Stimulated activated CD4-positive, alpha-beta T cell treated with anti-CD3 and anti-CD28 coated beads, Interleukin-12 subunit alpha, Interleukin-12 subunit beta, amount 100 ng/mL, for 48 hours (primary cell): Measurements from ENCODE around the gene DNAH2.
"Not testable (repeated sequence)": the region's sequence is repeated elsewhere in the genome, so short reads cannot be mapped to it uniquely, and the experiment has no call there.

ENCODE experiments used
- DNase-seq, 3 donors: peaks; one replicate each; pipeline ENCODE4 v3.0.0-alpha.2; 2020; ENCODE audit warnings: low read depth in 2 of 3, low spot score in 1 of 3

DNAH2 gene

GRCh38 chr17:7775051-7775450, 57.5 kb downstream of the DNAH2 start:
- no peak for DNase-seq

GRCh38 chr17:7777017-7777416, 59.5 kb downstream of the DNAH2 start:
- no peak for DNase-seq

DNA sequence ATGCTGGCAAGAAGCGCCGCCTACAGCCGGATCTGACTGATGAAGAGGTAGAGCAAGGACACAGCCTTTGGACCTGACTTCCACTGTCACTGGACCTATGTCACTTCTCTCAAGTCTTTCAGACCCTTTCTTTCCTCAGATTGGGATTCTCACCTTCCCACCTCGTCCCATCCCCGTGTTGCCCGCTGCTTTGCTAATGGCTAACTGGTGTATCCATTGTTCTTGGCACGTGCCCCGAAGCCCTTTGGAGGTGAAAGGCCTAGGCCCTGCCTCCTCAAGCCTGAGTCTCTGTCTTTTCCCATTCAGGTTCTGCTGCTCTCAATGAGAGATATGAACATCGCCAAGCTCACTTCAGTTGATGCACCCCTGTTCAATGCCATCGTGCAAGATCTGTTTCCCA, 63.2 kb downstream of the DNAH2 start:
- DNase-seq: no peak

DNA sequence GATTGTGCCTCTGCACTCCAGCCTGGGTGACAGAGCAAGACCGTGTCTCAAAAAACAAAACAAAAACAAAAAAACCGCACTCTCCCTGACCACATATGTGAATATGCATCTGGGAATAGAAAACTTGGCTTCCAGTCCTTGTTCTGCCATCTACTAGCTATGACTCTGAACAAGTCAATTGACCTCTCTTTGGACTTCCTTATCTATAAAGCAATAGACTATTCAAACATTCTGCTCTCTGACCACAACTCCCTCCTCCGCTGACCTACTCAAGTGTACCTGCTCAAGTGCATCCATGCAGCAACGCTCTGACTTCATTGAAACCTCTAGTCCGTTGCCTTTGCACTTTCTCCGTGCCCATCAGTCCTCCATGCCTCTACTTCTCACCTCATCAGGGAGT, 63.9 kb downstream of the DNAH2 start:
- no peak for DNase-seq

GRCh38 chr17:7782240-7782639, 64.7 kb downstream of the DNAH2 start:
- DNase-seq: no peak

GRCh38 chr17:7786866-7787265, 69.3 kb downstream of the DNAH2 start:
- DNase-seq: no peak

- no peak for DNase-seq
Observed at GRCh38 chr17:7789131-7789530, 71.6 kb downstream of the DNAH2 start.

- no peak for DNase-seq
Observed at GRCh38 chr17:7790150-7790549, 72.6 kb downstream of the DNAH2 start.

GRCh38 chr17:7792611-7793010, 75.1 kb downstream of the DNAH2 start:
- DNase-seq: no peak

GRCh38 chr17:7794075-7794663, 76.6 kb downstream of the DNAH2 start:
- DNase-seq: no peak

DNA sequence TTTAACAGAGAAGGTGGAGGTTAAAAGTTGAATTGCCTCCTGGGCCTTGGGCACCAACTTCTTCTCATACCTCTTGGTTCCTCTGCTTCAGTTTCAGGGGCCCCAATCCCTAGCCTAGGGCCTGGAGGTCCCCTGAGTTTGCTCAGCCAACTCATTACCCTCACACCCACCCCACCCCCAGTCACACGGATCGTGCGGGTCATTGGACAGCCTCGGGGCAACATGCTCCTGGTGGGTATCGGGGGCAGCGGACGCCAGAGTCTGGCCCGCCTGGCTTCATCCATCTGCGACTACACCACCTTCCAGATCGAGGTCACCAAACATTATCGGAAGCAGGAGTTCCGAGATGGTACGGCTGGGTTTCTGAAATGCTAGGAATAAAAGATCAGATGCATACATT, 80.4 kb downstream of the DNAH2 start:
- no peak for DNase-seq

DNA sequence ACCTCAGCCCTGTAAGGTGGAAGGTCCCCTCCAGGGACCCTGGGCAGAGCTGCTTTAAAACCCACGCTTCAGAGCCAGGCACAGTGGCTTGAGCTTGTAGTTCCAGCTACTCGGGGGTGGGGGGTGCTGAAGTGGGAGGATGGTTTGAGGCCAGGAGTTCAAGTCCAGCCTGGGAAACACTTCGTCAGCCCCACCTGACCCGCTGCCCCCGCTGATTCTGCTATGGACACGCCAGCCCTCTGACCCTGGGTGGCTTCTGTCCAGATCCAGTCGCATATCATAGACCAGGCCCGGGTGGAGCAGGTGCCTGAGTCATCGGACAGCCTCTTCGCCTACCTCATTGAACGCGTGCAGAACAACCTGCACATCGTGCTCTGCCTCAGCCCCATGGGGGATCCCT, 81.3 kb downstream of the DNAH2 start:
- DNase-seq: no peak

GRCh38 chr17:7803981-7804380, 86.4 kb downstream of the DNAH2 start:
- DNase-seq: no peak

GRCh38 chr17:7806587-7806986, 89.0 kb downstream of the DNAH2 start:
- DNase-seq: no peak

- DNase-seq: no peak
Observed at GRCh38 chr17:7807206-7807605, 89.7 kb downstream of the DNAH2 start.

DNA sequence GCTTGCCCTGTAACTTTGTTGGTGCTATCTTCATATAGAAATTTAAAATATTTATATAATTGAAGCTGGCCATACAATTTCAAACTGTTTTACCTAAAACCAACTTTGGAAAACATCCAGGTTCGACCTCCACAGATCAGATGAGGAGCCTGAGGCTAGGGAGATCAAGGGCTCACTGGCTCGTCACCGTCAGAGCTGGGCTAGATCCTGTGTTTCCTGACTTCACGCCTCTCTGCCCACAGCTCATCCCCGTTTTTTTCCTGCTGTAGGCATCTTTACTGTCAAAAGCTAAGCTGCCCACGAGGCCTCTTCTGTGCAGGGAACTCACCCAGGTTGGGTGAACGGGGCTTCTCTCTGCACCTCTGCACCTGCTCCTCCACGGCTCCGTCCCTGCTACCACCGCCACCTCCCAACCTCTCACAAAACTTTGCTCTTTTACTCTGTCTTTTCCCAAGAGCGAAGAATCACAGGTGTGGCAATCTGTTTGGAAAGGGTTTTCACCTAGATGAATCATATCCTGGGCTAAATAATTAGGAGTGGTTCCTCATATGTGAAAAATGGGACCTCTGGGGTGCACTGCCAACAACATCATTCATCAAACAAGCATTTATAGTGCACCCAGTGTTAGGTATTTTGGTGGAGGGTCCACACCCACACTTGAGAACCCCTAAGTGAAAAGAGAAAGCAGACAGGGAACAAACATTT, 91.7 kb downstream of the DNAH2 start:
- no peak for DNase-seq

- DNase-seq: not testable (repeated sequence)
Observed at GRCh38 chr17:7809791-7810343, 92.3 kb downstream of the DNAH2 start.

DNA sequence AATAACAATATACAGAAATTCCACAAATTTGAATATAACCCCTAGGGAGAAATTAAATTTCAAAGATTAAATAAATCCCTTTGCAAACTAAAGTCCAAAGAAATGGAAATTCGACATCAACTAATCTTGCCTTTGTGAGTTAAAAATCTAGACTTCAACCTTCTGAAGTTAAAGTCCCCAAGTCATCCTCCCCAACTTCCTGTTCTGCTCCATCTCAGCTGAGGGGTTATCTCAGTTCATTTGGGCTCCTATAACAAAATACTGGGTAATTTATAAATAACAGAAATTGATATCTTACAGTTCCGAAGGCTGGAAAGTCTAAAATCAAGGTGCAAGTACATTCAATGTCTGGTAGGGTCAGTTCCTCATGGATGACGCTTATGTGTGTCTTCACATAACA, 93.7 kb downstream of the DNAH2 start:
- no peak for DNase-seq

- DNase-seq: no peak
Observed at GRCh38 chr17:7814969-7815368, 97.4 kb downstream of the DNAH2 start.

DNA sequence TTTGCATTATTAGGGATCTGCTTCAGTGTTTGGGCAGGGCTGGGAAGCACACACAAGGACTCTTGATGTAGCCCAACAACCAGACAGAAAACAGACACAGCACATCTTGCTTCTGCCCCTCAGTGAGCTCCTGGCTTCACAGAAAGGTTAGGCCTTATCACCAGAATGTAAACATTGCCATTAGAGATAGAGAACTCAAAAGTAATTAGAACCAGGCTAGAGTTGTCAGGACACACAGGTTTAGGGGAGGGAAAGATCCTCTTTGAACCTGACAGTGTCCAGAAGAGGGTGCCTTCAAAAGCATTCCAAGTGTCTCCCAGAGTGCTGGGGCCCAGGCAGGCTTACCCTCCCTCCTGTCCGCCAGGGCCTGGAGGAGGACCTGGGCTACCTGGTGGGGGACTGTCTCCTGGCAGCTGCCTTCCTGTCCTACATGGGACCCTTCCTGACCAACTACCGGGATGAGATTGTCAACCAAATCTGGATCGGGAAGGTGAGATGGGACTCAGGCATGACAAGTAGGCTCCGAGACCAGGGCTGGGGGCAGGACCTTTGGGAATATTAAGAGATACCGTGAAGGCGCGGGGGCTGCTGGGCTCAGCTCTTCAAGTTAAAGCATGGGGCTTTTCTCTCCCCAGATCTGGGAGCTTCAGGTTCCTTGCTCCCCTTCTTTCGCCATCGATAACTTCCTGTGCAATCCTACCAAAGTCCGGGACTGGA, 99.5 kb downstream of the DNAH2 start:
- DNase-seq: no peak

DNA sequence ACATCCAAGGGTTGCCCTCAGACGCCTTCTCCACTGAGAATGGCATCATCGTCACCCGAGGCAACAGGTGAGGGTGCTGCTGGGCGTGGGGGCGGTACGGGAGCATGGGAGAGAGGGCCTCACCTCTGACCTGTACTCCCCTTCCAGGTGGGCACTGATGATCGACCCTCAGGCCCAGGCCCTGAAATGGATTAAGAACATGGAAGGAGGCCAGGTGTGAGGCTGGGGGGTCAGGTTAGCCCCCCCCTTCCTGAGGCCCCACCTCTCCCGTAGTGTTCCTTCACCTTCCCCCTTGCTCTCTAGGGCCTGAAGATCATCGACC, 100.1 kb downstream of the DNAH2 start:
- DNase-seq: no peak

DNA sequence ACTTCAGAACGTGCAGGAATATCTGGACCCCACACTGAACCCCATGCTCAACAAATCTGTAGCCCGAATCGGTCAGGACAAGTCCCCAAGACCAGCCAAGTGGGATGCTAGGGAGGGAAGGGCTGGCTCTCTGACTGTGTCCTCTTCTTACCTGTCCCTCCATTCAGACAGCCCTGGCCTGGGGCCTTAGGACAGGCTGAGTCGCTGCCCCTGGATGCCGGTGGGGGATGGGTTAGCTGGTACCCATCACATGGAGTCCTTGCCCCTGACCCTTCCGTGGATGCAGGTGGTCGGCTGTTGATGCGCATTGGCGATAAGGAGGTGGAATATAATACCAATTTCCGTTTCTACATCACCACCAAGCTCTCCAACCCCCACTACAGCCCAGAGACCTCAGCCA, 100.5 kb downstream of the DNAH2 start:
- no peak for DNase-seq
